Measurements from ENCODE around the gene GORASP2. TPM values are rescaled to one million over a fixed set of nuclear protein-coding genes. Genes with fewer than 3 reads are reported as not detected.

GORASP2 gene
- total and polyA plus RNA-seq, 2 donors from 2014 or later: 40.4 to 70.4 TPM

DNA sequence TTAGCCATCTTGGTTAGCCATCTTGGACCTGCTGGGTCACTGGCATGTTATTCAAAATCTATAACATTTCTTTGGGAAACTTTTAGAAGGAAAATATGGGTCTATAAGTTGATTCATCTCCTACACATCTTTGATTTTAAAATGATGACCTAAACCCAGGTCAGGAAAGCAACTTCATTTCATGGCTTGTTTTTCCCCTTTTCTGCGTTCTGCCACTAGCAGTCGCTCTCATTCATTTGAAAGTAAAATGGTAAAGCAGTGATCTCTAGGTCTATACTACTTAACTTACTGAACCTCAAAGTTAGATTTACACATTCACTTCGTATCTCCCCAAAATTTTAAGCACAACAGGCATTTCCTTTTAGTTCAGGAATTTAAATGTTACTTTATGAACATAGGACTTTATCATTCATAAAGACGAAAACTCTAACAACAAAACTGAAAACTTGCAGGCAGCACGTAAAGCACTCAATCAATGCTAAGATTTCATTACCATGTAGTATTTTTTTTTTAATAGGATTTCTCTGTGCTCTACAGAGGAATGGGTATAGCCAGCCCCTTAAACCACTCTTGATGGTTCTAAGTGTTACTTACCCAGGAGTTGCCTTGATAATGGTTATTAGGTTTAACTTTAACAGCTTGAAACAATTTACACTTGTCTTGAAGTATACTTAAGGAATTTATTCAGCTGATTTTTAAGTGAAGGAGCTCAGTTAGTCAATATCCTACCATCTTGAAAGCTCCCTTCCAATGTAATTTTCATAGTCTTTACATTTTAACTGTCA lies 62.5 kb downstream of the GORASP2 start:
- no peak for FAIRE-seq

DNA sequence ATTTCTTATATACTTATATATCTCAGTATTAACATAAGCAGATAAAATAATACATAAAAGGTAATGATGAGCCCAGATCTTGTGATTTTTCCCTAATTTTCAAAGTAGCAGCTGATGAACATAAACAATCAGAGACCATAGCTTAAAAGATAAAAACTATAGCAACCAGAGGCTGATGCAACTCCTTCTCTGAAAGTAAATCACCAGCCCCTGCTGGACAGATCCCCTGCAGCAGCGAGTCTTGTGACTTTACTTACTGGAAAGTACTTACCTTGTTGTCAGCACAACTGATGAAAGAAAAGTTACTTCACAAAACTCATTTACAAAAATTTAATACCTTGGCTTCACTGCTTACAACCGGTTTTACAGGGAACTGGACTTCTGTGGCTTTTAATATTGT lies 67.3 kb downstream of the GORASP2 start:
- FAIRE-seq (no peak), DNase-seq (no peak)
- TF ChIP-seq, protein P1, sequence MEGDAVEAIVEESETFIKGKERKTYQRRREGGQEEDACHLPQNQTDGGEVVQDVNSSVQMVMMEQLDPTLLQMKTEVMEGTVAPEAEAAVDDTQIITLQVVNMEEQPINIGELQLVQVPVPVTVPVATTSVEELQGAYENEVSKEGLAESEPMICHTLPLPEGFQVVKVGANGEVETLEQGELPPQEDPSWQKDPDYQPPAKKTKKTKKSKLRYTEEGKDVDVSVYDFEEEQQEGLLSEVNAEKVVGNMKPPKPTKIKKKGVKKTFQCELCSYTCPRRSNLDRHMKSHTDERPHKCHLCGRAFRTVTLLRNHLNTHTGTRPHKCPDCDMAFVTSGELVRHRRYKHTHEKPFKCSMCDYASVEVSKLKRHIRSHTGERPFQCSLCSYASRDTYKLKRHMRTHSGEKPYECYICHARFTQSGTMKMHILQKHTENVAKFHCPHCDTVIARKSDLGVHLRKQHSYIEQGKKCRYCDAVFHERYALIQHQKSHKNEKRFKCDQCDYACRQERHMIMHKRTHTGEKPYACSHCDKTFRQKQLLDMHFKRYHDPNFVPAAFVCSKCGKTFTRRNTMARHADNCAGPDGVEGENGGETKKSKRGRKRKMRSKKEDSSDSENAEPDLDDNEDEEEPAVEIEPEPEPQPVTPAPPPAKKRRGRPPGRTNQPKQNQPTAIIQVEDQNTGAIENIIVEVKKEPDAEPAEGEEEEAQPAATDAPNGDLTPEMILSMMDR (IDR thresholded peaks at IDR 0.05; ENCODE audit: borderline replicate concordance, extremely low read depth, insufficient read depth): no peak
- Histone ChIP-seq H3K36me3 (ENCODE audit: control insufficient read depth in 2 of 3, insufficient read depth in 3 of 3, low read length in 3 of 3) (peaks cover 2 to 26% (median 14%) of the 10 kb centered on the region in 3 donors), H3K4me1 (ENCODE audit: control insufficient read depth in 2 of 3, insufficient read depth in 2 of 3, low read depth in 1 of 3, low read length in 3 of 3) (no peaks in the 10 kb centered on the region), H3K9ac (ENCODE audit: low read length in 3 of 3) (no peak overlapping the region), H3K27ac (ENCODE audit: low read depth in 2 of 2, low read length in 2 of 2) (no peak overlapping the region), H3K9me3 (ENCODE audit: control insufficient read depth in 2 of 3, insufficient read depth in 1 of 3, low read length in 3 of 3) (no peaks in the 10 kb centered on the region), H3K4me3 (ENCODE audit: low read length in 3 of 3) (no peak overlapping the region), H3K27me3 (ENCODE audit: control insufficient read depth, insufficient read depth, low read length) (no peaks in the 10 kb centered on the region)
- intact Hi-C loops (cut with DNase I): no loop called here

More for the DNA sequence above, 62.5 kb downstream of the GORASP2 start:
- Histone ChIP-seq H3K27ac (ENCODE audit: low read depth in 2 of 2, low read length in 2 of 2) (no peak overlapping the region), H3K4me1 (ENCODE audit: control insufficient read depth in 2 of 3, insufficient read depth in 2 of 3, low read depth in 1 of 3, low read length in 3 of 3) (no peaks in the 10 kb centered on the region), H3K36me3 (ENCODE audit: control insufficient read depth in 2 of 3, insufficient read depth in 3 of 3, low read length in 3 of 3) (peaks cover 0 to 19% (median 13%) of the 10 kb centered on the region in 3 donors), H3K9ac (ENCODE audit: low read length in 3 of 3) (no peak overlapping the region), H3K9me3 (ENCODE audit: control insufficient read depth in 2 of 3, insufficient read depth in 1 of 3, low read length in 3 of 3) (no peaks in the 10 kb centered on the region), H3K27me3 (ENCODE audit: control insufficient read depth, insufficient read depth, low read length) (no peaks in the 10 kb centered on the region), H3K4me3 (ENCODE audit: low read length in 3 of 3) (no peak overlapping the region)
- TF ChIP-seq, protein P1 (IDR thresholded peaks at IDR 0.05; ENCODE audit: borderline replicate concordance, extremely low read depth, insufficient read depth): no peak
- intact Hi-C loops (cut with DNase I): no loop called here
- no peak for DNase-seq

DNA sequence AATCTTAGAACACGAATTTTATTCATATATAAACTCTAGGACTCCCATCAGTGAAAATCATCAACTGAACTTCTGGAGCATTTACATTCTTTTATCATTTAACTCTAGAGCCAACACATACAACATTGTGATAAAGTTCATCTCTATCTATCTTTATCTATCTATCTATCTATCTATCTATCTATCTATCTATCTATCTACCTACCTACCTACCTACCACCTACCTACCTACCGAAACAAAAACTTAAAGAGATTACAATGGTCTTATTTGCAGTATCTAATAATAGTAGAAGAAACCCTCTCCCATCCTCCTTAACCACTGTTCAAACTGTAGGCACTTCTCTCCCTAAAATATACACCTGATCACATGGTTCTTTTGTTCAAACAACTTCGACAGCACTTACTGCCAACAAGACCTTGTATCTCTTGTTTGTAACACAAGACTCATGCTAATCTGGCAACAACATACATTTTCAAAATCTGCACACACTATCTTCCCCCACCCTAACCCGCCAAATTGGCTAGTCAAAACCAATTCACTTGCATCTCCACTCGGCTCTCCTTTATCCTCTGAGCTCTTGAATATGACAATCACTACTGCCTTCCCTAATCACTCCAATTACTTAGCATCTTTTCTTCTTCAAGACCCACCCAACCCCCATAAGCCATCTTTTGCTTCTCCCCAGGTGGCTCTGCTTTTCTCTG lies 69.0 kb downstream of the GORASP2 start:
- FAIRE-seq (no peak), DNase-seq (no peak)
- Histone ChIP-seq H3K36me3 (ENCODE audit: control insufficient read depth in 2 of 3, insufficient read depth in 3 of 3, low read length in 3 of 3) (peaks cover 2 to 14% (median 9%) of the 10 kb centered on the region in 3 donors), H3K9ac (ENCODE audit: low read length in 3 of 3) (no peak overlapping the region), H3K9me3 (ENCODE audit: control insufficient read depth in 2 of 3, insufficient read depth in 1 of 3, low read length in 3 of 3) (no peaks in the 10 kb centered on the region), H3K4me1 (ENCODE audit: control insufficient read depth in 2 of 3, insufficient read depth in 2 of 3, low read depth in 1 of 3, low read length in 3 of 3) (no peaks in the 10 kb centered on the region), H3K27ac (ENCODE audit: low read depth in 2 of 2, low read length in 2 of 2) (no peak overlapping the region), H3K27me3 (ENCODE audit: control insufficient read depth, insufficient read depth, low read length) (no peaks in the 10 kb centered on the region), H3K4me3 (ENCODE audit: low read length in 3 of 3) (no peak overlapping the region)
- intact Hi-C loops (cut with DNase I): no loop called here
- TF ChIP-seq, protein P1 (IDR thresholded peaks at IDR 0.05; ENCODE audit: borderline replicate concordance, extremely low read depth, insufficient read depth): no peak

Data from kidney (tissue), 14 donors.